Lung microvascular endothelial cell (primary cell): ENCODE data around the gene CYP20A1. TPM values are rescaled to one million over a fixed set of nuclear protein-coding genes. Genes with fewer than 3 reads are reported as not detected.
A peak's percentile ranks its signal among the peaks of the same experiment; 100 is the strongest.
"Not testable (repeated sequence)": the region's sequence is repeated elsewhere in the genome, so short reads cannot be mapped to it uniquely, and the experiment has no call there.

Source experiments
- DNase-seq, 2 donors: peaks; one replicate each; pipeline versions ENCODE4 v3.0.0 to v3.0.0-alpha.2; 2010; ENCODE audit warnings: low read depth in 2 of 2
- total RNA-seq: library from RNA; depleted of rRNA; stranded (reverse); fragments of >200 nt; gene quantifications from 2 replicates; pipeline ENCODE4 v1.2.1, GENCODE V29; 2014

The CYP20A1 gene
- total RNA-seq, 1 donor from 2014 or later: 28.8 TPM

- peak; percentile 69 to 90 for DNase-seq
Observed at GRCh38 chr2:203280428-203281064, 41.7 kb downstream of the CYP20A1 start.

GRCh38 chr2:203282101-203282500, 43.3 kb downstream of the CYP20A1 start:
- DNase-seq: no peak

DNA sequence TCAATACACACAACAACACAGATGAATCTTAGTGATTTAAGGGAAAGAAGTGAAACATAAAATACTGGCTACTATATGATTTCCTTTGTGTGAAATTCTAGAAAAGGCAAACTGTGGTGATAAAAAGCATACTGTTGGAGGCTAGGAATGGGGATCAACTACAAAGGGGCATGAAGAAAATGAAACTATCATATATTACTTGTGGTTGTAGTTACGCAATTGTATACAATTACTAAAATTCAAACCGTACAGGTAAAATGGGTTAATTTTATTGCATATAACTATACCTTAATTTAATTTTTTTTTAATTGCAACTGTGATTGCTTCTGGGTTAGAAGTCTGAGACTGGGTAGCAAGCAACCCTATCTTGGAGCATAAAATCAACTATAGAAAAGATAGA, 47.7 kb downstream of the CYP20A1 start:
- no peak for DNase-seq

DNA sequence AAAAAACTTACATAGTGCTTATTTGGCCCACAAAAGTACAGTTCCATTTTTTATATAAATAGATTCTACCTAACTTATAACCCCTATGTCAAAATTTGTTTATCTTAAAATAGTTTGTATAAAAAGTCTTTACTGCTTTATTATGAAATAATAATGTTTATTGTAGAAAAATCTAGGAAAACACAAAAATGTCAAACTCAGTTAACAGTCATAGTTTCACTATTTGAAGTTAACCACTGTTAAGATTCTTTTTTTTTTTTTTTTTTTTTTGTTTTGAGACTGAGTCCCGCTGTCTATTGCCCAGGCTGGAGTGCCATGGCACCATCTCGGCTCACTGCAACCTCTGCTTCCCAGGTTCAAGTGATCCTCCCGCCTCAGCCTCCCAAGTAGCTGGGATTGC, 62.8 kb downstream of the CYP20A1 start:
- no peak for DNase-seq

- DNase-seq: not testable (repeated sequence)
Observed at GRCh38 chr2:203302586-203302985, 63.8 kb downstream of the CYP20A1 start.

GRCh38 chr2:203310688-203311436, 72.0 kb downstream of the CYP20A1 start:
- DNase-seq: no peak

DNA sequence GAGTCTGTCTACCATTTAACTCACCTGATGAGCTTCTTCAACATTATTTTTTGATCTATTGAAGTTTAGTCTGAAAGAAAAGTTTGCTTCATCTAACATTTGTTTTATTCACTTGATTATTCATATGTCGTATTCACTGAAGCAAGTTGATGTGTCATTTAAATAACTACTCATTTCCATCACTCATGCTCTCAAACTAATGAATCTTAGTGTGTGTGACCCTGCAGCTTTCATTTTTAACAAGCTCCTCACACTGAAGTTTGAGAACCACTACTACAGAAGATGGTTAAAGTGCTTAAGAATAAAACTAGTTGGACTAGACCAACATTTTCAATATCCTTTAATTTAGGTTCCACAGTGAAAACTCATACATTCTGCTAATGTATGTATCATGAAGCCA, 87.5 kb downstream of the CYP20A1 start:
- no peak for DNase-seq

DNA sequence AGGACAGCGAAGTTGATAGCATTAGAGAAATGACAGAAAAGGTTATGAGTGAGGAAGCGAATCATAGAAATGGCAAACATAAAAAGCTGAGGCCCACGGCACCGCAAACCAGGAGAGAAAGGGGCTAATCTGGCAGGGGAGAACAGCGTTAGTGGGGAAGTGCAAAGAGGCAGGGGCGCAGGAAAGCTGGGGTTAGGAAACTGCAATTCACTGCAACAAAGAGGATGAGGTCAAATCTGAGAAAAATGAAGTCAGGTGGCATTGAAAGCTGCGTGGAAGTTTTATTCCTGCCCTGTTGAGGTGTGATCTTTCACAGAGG, 88.7 kb downstream of the CYP20A1 start:
- DNase-seq: no peak

DNA sequence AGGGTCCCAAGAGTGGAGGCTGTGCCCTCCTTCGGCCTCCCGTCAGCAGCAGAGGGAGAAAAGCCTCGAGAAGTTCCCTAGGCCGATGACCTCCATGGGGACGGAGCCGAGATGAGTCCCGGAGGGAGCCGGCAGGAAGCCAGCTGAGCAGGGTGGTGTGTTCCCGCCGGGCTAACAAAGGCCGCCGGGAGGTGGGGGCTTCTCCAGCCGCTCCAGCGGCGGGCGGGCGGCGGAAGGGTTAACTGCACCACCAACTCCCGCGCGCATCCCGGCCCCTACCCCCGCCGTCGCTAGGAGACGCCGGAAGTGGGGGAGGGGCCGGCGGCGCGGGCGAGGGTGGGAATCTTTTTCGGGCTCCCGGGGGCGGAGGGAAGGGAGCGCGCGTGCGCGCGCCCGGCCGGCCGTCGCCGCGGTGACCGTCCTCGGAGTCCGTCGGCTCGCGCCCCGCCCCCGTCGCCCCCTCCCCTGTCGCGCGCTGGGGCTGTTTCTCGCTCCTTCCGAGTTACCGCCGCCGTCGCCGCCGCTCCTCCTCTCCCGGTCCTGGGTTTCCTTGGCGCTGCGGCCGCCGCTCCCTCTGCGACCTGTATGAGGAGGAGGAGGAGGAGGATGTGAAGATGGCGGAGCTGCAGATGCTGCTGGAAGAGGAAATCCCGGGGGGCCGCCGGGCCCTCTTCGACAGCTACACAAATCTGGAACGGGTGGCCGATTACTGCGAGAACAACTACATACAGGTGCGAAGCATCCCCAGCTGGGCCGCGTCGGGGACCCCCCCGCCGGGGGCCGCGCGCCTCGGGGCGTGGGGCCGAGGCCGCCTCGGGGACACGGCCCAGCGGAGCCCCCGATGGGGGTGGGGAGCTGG, 89.3 kb downstream of the CYP20A1 start, which contains the start of gene ABI2:
Gene ABI2, plus strand, starts transcription at position 494 of the 859 bp plus-strand sequence. Its CDS starts 121 bp downstream, at position 615.
- DNase-seq: peak; percentile 81 to 88

DNA sequence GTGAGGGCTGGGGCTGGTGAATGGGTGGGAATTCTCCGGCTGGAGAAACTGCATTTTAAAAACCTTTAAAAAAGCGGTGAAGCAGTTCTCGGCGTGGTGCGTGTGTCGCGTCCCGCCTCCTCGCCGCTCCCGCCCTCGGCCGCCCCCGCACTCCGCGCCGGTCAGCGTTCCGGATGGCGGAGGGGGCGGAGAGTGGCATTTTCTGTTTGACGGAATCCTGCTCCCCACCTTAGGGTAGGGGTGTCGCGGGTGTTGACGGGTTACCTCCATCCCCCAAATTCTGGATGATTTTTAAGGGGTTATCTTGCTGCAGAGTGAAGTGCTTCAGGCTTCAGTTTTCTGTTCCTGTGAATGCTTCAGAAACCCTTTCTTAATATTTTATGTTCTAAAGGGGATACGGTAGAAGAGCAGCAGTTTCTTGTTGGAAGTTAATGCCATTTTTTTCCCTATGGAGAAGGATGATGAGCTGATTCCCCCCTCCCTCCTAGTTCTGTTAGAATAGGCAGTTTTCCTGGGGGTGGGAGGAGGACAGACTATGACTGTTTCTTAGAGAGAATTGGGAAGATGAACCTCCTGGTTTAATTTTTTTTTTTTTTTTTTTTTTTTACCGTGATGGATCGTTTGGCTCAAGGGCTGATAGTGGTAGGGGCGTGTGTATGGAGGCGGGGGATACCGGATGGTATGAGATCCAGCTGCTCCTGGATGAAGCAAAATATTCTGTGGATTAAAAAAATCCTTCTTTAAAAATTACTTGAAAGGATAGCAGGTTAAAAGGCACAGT, 90.1 kb downstream of the CYP20A1 start:
- DNase-seq: peak; percentile 53 to 58

GRCh38 chr2:203330434-203330833, 91.6 kb downstream of the CYP20A1 start:
- DNase-seq: no peak

- no peak for DNase-seq
Observed at GRCh38 chr2:203338322-203338721, 99.5 kb downstream of the CYP20A1 start.

- peak; percentile 25 to 78 for DNase-seq
Observed at GRCh38 chr2:203340791-203341487, 102.1 kb downstream of the CYP20A1 start.

GRCh38 chr2:203341741-203342310, 103.0 kb downstream of the CYP20A1 start:
- peak; percentile 32 to 77 for DNase-seq

DNA sequence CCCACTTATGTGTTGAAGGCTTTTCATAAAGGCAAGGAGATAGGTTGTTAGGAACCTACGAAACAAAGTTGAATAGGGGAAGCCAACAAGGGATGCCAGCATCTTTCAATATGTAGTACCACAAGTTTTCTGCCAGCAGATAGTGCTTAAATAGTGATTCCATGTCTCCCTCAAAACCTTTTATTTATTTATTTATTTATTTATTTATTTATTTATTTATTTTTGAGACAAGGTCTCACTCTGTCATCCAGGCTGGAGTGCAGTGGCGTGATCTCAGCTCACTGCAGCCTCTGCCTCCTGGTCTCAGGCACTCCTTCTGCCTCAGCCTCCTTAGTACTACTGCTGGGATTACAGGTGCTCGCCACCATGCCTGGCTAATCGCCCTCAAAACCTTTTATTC, 103.6 kb downstream of the CYP20A1 start:
- not testable (repeated sequence) for DNase-seq

- no peak for DNase-seq
Observed at GRCh38 chr2:203344667-203345066, 105.8 kb downstream of the CYP20A1 start.

DNA sequence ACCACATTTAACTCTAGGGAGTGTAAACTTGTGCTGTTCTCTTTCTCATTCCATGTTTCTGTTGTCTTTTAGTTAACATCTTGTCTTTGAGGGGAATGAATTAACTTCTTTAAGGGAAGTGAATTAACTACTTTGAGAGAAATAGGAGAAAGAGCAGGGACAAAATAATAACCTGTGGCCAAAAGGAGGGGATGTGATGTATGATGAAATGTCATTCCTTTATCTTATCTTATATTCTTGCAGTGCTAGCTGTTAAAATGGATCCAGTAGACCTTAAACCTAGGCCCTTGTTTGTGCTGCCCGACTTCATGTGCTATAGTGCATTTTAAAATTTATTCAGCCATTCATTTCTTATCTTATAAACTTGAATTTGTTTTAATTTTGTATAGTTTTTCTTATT, 107.8 kb downstream of the CYP20A1 start:
- no peak for DNase-seq

GRCh38 chr2:203347375-203347774, 108.6 kb downstream of the CYP20A1 start:
- DNase-seq: peak in 1 of 2 donors; percentile 33

GRCh38 chr2:203352604-203353255, 113.9 kb downstream of the CYP20A1 start:
- DNase-seq: no peak

DNA sequence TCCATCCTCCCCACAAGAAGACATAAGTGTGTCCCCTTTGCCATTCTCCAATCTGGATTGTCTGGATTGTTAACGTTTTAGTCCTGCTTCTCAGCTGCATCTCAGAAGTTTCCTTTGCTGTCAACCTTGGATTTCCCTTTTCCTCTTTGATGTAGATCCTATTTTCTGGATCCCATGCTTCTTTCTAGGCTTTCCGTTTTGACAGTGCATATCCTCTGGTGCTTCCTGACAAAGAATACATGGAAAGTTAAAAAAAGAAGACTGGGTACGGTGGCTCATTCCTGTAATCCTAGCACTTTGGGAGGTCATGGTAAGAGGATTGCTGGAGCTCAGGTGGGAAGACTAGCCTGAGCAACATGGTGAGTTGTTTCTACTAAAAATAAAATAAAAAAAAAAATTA, 116.1 kb downstream of the CYP20A1 start:
- DNase-seq: peak; percentile 54 to 65
